Activated naive CD8-positive, alpha-beta T cell treated with anti-CD3 and anti-CD28 coated beads, Interleukin-2, amount 10 ng/mL, durations not matched to agents 7 days and 5 days (primary cell): ENCODE measurements around the gene TRIO. TPM values are rescaled to one million over a fixed set of nuclear protein-coding genes. Genes with fewer than 3 reads are reported as not detected.

Experiments used
- ATAC-seq: fragments of 150-1000 bp; cut with Tn5 transposase; one replicate; pipeline ENCODE4 v1.10.0; 2021; ENCODE audit warnings: low read depth, moderate library complexity
- POLR2A ChIA-PET: fragments of 350-600 bp; sonication (Branson Sonifier 250); formaldehyde crosslinking; loops from one replicate; lab custom pipeline; 2021; ENCODE audit warnings: antibody characterized with exemption; lab: Charles Lee
- DNase-seq: peaks from one replicate; pipeline ENCODE4 v3.0.0; 2021
- H3K27ac Mint-ChIP-seq: one replicate; pipeline ENCODE4 v1.8.0; 2022; ENCODE audit warnings: mild to moderate bottlenecking, mixed read lengths
- H3K27me3 Mint-ChIP-seq: one replicate; pipeline ENCODE4 v1.8.0; 2022; ENCODE audit warnings: mild to moderate bottlenecking, moderate library complexity, mixed read lengths
- H3K36me3 Mint-ChIP-seq: one replicate; pipeline ENCODE4 v1.8.0; 2021; ENCODE audit warnings: mild to moderate bottlenecking, mixed read lengths
- H3K4me1 Mint-ChIP-seq: one replicate; pipeline ENCODE4 v1.8.0; 2021; ENCODE audit warnings: mixed read lengths
- H3K4me3 Mint-ChIP-seq: one replicate; pipeline ENCODE4 v1.8.0; 2022; ENCODE audit warnings: mild to moderate bottlenecking, moderate library complexity, mixed read lengths
- H3K9me3 Mint-ChIP-seq: one replicate; pipeline ENCODE4 v1.8.0; 2021; ENCODE audit warnings: mixed read lengths
- total RNA-seq, 2 experiments: library from RNA; stranded (reverse); gene quantifications; one replicate each; pipeline ENCODE4 v1.2.3, GENCODE V29; 2021

TRIO gene
- total RNA-seq, 2 experiments from 2014 or later = 7.7 to 7.9 TPM

DNA sequence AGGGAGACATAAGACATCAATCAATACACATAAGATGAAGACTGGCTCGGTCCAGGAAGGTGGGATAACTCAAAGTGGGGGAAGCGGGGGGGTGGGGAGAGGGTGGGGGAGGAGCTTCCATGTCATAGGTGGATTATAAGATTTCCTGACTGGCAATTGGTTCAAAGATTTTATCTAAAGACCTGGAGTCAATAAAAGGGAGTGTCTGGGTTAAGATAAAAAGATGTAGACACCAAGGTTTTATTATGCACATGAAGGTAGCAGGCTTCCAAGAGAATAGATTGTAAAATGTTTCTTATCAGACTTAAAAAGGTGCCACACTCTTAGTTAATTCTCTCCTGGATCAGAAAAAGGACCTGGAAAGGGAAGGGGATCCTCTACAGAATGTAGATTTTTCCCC lies 412.9 kb downstream of the TRIO start:
- Mint-ChIP-seq H3K4me3 (no peak overlapping the region), H3K36me3 (no peaks in the 10 kb centered on the region)

DNA sequence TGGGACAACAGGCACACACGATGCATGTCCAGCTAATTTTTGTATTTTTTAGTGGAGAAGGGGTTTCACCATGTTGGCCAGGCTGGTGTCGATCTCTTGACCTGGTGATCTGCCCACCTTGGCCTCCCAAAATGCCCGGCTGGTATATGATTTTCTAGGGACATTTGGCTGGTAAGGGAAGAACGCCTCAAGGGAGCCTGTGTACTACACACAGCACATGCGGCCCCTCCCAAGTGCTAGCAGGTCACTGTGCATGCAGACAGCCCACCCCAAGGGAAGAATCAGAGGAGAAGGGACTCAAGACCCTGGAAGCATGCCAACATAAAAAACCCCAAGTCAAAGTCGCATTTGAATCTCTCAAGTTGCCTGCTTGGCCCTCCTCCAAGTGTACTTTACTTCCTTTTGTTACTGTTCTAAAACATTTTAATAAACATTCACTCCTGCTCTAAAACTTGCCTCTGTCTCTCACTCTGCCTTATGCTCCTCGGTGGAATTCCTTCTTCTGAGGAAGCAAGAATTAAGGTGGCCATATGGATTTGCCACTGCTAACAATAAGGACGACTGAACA lies 414.1 kb downstream of the TRIO start:
- no peaks in the 10 kb centered on the region for H3K36me3 Mint-ChIP-seq
- H3K4me3 Mint-ChIP-seq = no peak overlapping the region
- no peak for ATAC-seq
- H3K4me1 Mint-ChIP-seq = peaks cover 24% of the 10 kb centered on the region
- no peaks in the 10 kb centered on the region for H3K27me3 Mint-ChIP-seq
- POLR2A ChIA-PET = interaction anchor here (1.3 kb wide), 1 partner anchor 25 kb away, joined by 5 read pairs; the partner anchor contains the start of gene OTULINL
- no peak for DNase-seq
- H3K9me3 Mint-ChIP-seq = peaks cover 9% of the 10 kb centered on the region
- H3K27ac Mint-ChIP-seq = no peak overlapping the region

More for the DNA sequence above, 412.9 kb downstream of the TRIO start:
- H3K9me3 Mint-ChIP-seq = peaks cover 12% of the 10 kb centered on the region
- peaks cover 2% of the 10 kb centered on the region for H3K27me3 Mint-ChIP-seq
- no peak overlapping the region for H3K27ac Mint-ChIP-seq
- ATAC-seq (no peak), DNase-seq (no peak)
- POLR2A ChIA-PET = no interaction called here
- H3K4me1 Mint-ChIP-seq = peaks cover 24% of the 10 kb centered on the region

DNA sequence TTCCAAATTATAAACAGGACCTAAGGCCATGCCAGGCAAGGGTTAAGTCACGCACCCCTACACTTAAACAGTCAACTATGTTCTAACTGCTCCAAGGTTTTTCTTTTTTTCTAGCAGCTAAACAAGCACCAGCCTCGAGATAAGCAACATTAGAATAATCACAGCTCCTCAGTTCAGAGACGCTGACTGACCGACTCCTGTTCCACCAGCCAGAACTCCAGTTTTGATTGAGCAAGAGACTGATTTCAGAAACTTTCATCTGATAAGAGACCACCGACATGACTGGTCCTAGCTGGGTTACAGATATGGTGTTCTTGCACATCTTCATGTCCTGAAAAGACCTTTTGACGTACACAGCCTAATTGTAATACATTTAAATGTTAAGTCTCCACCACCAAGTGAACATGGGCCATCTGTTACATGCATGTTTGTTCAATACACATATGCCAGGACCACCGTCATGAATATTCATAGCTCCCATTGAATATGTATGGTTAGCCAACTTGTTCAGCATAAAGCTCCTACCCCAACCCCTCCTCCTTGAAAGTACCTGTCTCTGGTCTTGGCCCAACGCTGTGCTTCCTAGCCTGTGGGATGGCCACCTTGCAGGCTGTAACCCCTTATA lies 414.8 kb downstream of the TRIO start:
- H3K9me3 Mint-ChIP-seq = peaks cover 8% of the 10 kb centered on the region
- no peak overlapping the region for H3K4me3 Mint-ChIP-seq
- POLR2A ChIA-PET = interaction anchor here (1.3 kb wide), 1 partner anchor 24 kb away, joined by 5 read pairs; the partner anchor contains the start of gene OTULINL
- DNase-seq (no peak), ATAC-seq (no peak)
- no peaks in the 10 kb centered on the region for H3K36me3 Mint-ChIP-seq
- H3K4me1 Mint-ChIP-seq = peaks cover 24% of the 10 kb centered on the region
- no peaks in the 10 kb centered on the region for H3K27me3 Mint-ChIP-seq
- H3K27ac Mint-ChIP-seq = no peak overlapping the region

Other genes with a start within 250 kb of the TRIO start
- gene DNAH5, start 198.7 kb upstream of the TRIO start, total RNA-seq = not detected